GDM1 (cell line): ENCODE measurements around the gene SIK3.

Experiments
- DNase-seq: peaks from one replicate; lab custom pipeline; 2025; lab: John Stamatoyannopoulos, UW

SIK3 gene

DNA sequence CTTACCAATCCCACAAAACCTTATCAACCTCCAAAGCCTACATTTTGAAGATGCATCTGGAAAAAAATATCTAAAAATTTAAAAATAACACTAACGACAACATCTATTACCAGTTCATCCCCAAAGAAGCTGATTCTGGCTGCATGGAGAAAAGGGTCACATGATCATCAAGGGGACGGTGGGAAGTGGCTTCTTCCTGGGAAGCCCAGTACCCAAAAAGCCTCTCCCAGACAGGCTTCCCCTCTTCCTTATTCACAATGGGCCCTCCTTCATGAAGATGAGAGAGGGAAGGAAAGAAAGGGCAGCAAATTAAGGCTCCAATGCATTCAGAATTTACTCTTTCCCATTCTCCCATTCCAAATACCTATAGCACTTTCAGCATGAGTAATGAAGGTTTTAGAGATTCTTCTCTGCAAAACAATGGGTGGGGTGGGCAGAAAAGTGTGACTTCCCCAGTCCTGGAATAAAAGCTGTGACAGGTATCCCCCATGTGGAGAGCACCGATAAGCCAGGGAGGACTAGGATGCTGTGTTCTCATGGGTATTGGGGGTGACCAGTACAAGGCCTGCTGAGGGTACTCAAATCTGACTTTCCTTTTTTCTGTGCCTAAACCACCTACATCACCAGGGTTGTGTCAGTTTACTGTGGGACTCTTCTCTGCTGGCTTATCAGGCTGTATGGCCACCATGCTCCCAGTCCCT is 88.2 kb downstream of the SIK3 start:
- DNase-seq: no peak

DNA sequence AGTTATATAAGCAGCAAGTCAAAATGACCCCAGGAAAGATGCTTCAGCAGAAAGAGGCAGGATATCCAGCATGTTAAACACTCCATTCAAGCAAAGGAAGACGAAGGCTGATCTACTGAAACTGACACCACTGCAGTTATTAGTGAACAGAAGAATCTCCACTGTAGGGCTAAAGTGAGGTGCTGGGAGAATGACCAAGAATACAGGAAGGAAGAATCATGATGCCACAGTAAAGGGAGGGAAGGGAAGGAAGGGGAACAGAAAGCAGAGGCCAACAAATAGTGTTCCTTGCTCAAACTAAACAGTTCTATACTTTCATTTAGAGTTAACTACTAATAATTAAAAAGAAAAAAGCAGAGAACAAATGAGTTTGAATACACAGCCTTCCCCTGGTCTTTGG is 92.5 kb downstream of the SIK3 start:
- no peak for DNase-seq

DNA sequence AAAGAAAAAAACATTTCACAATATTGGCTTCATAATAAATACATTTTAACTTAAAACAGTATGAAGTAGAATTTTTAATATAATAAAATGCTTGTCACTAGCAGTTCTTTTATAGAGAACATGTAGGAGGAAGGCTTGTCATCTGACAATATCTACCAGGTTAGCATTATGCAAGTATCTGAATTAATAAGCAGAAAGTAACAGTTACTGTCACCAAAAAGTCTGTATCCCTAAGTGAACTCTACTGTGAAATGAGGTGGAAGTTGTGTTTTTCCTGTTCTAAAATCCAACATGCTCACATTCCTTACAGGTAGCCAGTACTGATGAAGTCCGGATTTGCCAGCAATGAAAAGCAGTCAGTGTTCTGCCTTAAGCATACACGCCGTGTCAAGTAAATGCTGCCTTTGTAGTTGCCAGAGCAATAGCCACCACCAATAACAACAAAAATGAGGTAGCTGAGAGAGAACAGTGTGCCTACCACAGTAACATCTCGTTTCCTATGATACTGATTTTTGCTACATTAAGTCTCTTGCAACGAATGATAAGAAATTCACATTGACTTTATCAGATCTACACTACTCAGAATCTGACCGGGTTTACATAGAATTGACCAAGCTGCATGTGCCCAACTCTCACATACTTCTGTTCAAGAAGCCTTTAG is 95.5 kb downstream of the SIK3 start:
- DNase-seq: no peak

DNA sequence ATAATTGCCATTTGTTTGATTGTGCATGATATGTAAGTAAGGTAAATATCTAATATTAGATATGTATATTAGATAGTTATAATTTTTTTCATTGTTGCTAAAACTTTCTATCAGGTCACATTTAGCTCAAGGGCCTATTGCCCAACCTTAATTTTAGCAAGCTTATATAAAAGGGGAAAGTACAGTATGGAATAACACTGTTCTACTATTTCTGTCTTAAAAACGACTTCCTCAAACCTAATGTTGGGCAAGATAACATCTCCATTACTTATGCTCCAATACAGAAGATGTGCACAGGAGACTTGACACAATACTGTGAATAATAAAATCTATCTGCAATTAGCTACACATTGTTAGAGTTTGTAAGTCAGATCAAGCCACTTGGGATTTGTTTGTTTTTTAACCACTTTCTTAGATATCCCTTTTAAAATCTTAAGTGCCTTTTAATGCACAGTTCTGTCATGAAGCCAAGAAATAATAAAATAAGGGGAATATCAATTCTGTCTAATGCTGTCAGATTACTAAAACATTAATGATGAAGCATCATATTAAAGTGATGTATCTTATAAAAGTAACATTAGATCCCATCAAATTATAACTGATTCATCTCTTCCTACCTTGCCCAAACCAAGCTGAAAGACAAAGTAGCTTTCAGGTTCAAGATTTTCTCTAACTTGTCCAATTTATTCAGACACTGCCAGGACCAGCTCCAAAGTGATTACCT is 98.1 kb downstream of the SIK3 start:
- no peak for DNase-seq

DNA sequence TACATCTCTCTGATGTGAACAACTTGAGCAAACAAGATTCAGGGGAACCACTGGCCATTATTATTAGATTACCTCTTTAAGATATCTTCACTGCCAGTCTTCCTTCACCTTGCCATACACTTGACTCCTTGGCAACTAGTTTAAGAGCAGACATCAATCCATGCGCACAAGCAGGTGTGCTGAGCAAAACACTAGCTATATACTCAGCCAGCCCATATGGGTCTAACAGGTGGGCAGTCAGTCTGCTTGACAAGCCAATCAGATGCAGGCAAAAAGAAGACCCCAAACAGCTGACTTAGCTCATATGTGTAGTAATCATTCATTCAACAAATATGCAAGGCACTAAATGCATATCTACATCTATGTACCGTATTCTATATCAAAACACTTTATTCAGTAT is 101.2 kb downstream of the SIK3 start:
- no peak for DNase-seq

DNA sequence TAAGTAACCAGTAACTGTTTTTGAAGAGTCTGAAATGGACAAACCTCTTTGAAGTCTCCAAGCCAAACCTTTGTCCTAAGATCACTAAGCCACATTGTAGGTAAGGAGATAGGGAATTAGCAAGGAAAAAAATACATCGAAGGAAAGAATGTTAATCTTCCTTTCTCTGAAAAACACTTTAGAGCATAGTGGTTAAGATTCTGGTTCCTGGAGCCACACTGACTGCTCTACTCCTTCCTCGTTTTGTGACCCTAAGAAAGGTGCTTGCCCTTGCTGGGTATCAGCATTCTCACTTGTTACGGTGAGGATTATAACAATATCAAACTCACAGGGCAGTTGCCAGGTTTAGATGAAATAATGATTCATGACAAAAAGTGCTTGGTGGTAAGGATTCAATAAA is 104.0 kb downstream of the SIK3 start:
- DNase-seq: no peak

DNA sequence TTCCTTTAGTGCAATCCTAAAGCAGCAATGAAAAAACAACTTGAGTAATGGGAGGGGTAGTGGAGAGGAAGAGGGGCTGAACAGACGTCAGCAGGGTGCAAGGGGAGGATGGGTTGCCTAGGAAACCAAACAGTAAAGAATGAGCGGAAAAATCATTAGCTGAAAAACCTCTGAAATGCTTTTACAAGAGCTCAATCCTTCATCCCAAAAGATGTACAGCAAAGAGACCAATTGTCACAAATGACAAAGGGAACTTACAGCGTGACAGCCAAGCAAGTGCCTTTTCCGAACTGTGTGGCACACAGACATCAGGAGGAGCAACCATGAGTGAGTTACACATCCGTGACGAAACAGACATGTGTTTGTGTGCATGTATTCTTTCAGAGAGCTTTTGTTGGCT is 104.6 kb downstream of the SIK3 start:
- no peak for DNase-seq

DNA sequence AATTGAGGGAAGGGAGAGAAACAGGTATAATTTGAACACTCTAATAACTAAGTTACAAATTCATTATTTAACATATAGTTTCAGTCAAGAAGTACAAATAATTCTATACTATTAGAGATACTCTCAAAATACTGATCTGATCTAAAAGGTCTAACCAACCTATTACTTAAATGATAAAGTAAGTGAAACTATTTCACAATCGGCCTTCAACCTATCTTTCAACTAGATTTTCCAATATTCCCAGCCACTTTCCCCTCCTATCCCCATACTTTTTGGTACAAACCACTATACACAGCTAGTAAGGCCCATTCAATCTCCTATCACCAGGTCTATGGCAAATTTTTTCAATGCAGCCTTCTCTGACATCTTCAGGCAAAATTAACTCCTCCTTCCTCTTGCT is 106.7 kb downstream of the SIK3 start:
- no peak for DNase-seq

DNA sequence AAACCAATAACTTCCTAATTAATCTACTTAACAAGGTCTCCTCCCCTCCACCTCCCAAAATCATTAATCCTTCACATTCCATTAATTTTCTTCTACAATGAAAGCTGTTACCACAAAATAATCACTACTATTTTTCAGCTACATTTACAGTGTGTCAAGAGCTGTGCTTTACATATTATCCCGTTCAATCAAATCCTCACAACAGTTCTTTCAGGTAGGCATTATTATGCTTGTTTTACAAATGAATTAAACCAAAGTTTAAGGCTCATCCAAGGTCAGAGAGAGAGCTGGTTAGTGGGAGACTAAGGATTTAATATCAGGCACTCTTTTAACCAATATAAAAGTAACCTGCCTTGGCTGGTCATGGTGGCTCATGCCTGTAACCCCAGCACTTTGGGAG is 107.4 kb downstream of the SIK3 start:
- DNase-seq: no peak

DNA sequence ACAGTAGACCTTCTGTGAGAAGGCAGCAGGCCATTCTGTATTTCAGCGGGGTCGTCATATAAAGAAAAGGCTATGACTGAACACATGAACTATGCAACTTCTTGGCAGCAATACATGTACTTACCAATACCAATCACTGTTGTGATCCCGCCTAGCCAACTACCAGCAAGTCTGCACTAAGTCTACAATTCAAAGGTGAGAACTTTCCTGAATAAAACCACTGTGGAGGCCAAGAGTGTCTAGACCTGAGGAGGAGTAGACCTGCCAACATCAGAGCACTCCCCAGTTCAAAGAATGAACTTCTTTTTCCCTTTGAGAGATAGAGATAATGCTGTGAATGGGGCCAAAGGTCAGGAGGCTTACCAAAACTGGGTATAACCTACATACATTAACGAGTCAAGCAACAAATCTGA is 108.2 kb downstream of the SIK3 start:
- DNase-seq: no peak

DNA sequence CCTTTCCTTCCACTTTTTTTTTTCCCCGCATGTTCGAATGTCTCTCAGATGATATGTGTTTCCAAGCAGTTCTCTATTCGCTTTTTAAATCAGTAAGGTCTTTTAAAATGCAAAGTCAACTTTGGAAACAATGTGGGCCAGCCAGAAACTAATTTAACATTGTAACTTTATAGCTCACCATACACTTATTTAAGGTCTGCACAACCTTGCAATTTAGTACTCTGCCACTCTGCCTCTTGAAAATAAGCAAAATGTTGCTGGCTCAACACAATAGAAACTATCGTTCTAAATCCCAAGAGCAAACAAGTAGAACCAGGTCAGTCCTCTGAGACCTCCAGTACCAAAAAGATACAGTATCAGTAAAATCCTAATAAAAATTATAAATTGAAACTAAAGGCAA is 109.0 kb downstream of the SIK3 start:
- DNase-seq: no peak

DNA sequence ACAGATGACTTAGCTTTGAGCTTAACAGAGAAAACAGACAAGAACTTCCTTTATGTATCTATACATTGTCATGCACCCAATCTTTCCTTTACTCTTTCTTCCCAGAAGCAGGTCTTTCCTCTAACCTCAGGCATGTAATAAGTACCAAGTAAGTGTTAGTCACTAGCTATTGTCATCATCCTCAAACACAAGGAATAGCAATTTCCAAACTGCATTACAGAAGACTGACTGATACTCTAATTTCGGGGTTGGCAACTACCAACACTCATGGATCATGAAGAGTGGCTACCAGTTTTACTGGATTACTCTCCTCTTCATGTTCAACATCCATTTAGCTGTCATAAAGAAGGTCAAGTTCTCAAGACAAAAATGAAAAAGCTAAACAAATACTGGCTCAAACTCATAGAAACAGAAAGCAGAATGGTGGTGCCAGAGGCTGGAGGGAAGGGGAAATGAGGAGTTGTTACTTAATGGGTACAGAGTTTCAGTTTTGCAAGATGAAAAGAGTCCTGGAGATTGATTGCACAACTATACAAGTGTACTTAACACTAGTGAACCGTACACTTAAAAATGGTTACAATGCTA is 111.6 kb downstream of the SIK3 start:
- no peak for DNase-seq

DNA sequence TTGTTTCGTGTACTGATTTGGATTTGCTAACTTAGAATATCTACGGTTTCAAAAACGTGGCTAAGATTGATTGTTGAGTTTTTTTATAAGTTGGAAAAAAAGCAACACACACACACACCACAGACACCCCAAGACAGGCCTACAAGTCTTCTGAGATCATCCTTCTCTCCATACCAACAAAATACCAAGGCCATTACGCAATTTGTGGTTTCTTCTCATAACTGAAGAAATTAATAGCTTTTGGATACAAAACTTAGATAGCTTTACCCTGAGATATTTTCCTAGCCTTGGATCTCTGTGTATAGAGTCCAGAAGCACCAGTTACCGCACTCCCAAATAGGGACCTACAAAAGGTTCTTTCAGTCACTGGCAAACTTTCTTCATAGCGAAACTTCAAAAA is 113.6 kb downstream of the SIK3 start:
- no peak for DNase-seq

DNA sequence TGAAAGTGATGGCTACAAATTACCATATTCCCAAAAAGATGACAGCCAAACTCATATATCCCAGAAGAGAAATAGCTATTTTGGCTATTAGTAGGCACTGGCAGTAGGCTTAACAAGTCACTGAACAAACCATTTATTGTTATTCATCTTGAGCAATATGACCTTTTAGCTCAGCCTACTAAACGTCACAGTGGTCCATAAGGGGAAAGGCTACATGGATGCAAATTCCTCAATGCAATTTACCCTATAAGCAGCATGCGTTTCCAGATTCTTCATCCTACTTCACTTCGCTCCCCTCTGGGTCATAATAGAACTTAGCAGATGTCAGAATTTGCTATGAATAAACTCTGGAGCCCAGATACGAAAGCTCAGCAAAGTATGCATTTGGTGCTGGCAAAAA is 114.0 kb downstream of the SIK3 start:
- no peak for DNase-seq

DNA sequence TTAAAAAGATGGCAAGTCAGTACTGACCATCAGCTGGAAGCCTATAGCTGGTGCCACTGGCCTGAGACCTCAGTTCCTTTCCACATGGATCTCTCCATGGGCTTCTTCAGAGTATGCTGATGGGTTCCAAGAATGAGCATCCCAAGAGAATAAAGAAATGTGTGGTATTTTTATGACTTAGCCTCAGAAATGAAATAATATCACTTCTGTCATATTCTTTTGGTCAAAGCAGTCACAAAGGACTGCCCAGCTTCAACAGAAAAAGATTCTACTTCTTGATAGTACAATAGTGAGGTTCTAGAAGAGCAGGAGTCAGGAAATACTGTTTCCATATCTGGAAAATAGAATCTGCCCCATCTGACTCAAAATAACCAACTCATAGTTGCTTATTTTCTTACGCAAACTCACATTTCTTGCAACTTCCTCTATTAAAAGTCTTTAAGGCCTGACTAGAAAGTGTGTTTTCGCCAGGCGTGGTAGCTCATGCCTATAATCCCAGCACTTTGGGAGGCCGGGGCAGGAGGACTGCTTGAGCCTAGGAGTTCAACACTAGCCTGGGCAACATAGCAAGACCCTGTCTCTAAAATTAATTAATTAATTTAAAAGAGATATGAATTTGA is 116.9 kb downstream of the SIK3 start:
- no peak for DNase-seq

DNA sequence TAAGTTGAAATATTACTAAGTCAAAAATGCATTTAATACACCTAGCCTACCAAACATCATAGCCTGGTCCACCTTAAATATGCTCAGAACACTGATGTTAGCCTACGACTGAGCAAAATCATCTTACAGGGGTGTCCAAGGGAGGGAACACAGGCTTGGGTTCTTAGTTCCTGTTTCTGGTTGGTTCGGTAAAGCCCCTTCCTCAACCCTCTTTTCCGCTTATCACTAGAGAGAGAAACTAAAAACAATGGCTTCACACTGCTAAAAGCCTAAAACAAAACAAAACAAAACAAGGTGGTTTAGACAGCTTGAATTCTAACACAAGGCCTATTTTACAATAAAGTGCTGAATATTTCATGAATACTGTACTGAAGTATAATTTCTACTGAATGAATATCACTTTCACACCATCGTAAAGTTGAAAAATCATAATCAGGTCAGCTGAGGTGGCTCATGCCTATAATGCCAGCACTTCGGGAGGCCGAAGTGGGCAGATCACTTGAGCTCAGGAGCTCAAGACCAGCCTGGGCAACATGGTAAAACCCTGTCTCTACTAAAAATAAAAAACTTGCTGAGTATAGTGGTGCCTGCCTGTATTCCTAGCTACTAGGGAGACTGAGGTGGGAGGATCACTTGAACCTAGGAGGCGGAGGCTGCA is 118.0 kb downstream of the SIK3 start:
- DNase-seq: no peak

DNA sequence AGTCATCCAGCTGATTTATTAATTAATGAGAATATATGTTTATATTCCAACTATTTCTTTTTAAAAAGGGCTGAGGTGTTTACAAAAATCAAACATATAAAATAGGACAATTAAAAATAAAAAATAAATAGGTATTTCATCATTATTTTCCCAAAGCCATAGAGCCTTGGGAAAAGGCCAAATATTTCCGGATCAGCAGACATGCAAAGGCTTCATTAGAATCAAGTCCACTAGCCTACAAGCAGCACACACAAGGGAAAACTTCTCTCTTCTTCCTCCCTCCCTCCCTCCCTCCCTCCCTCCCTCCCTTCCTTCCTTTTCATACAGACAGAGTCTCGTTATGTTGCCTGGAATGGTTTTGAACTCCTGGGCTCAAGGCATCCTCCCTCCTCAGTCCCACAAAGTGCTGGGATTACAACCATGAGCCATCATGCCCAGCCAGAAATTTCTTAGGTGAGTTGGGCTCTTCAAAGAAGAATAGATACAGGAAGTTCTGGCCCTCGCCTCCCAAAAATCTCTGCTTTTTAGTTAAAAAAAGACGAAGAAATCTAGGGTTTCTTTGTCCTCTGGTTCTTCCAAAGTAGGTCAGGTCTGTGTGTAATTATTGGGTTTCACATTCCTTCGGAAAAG is 121.2 kb downstream of the SIK3 start:
- no peak for DNase-seq

DNA sequence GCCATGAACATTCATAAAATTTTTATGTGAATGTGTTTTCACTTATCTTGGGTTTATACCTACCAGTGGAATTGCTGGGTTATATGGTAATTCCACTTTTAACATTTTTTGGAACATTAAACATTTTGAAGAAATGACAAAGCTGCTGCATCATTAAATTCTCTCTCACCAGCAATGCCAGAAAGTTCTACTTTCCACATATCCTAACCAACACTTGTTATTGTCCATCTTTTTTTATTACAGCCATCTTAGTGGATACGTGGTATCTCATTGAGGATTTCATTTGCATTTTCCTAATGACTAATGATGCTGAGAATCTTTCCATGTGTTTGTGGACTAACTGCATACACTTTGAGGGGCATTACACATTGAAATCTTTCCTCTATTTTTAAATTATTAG is 122.6 kb downstream of the SIK3 start:
- DNase-seq: no peak

DNA sequence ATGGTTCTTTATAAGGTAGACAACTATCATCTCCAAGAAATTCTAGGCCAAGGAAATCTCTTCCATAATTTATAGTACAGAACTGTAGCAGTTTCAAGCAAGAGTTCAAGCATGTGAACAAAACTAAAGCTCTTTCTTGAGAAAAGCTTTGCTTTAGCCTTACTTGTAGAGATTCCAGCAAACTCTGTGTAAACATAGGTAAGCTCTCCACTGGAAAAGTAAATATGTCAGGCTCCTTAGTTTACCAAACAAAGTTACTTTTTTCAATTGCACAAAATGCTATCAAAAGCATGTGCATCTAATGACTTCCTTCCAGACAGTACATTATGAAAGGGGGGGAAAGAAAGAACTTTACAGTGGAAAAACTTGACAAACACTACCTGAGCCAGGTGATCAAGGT is 125.0 kb downstream of the SIK3 start:
- DNase-seq: no peak

DNA sequence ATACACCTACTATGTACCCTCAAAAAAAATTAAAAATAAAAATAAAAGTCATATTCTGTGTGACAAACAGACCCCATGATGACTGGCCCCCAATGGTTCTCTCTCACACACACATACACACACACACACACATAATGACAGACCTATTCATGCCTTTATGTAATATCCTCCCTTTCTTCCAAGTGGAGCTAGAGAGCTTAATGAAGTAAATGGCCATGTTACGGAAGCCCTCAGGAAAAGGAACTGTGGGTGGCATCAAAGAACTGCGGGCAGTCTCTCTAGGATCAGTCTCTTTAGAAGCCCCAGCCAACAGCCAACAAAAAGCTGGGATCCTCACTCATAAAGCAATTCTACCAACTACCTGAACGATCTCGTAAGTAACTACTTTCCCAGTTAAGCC is 125.5 kb downstream of the SIK3 start:
- no peak for DNase-seq

DNA sequence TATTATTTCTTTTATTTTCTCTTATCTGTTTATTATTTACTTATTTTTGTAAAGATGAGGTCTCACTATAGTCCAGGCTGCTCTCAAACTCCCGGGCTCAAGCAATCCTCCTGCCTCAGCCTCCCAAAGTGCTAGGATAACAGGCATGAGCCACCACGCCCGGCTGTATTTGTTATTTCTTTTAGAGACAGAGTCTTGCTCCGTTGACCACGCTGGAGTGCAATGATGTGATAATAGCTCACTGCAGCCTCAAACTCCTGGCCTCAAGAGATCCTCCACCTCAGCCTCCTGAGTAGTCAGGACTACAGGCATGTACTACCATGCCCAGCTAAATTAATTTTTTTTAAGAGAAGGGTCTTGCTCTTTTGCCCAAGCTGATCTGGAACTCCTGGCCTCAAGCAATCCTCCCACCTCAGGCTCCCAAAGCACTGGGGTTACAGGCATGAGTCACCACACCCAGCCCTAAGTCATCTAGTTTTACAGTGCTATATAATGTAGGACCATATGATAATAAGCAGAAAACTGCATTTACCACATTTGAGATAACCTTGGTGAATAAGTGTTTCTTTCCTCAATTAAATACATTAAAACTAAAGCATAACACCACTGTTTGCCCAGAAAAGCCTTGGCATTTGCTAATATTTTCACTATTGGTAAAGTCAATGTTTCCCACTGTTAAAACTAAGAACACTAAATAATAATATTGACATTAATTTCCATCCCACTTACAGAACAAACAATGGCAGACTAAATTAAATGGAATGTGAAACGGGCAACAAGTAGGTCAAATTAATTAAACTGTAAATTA is 127.5 kb downstream of the SIK3 start:
- DNase-seq: no peak
